Activated naive CD4-positive, alpha-beta T cell treated with anti-CD3 and anti-CD28 coated beads, Interleukin-2, amount 50 U/mL, for 72 hours (primary cell): Measurements from ENCODE around the gene XIRP2. TPM values are rescaled to one million over a fixed set of nuclear protein-coding genes. Genes with fewer than 3 reads are reported as not detected.

Experiments
- ATAC-seq, 2 donors: fragments of 150-1000 bp; cut with Tn5 transposase; 2 replicates each; pipeline ENCODE4 v1.10.0; 2021; ENCODE audit warnings: mild to moderate bottlenecking in 2 of 2, moderate library complexity in 2 of 2
- DNase-seq, 2 donors: peaks; one replicate each; pipeline ENCODE4 v3.0.0; 2021 to 2022; ENCODE audit warnings: low spot score in 2 of 2
- H3K27ac Mint-ChIP-seq, 2 donors: one replicate each; pipeline ENCODE4 v1.8.0; 2022; ENCODE audit warnings: mild to moderate bottlenecking in 2 of 2, mixed read lengths in 2 of 2
- H3K36me3 Mint-ChIP-seq, 2 donors: one replicate each; pipeline ENCODE4 v1.8.0; 2022; ENCODE audit warnings: mixed read lengths in 2 of 2
- H3K9me3 Mint-ChIP-seq, 2 donors: one replicate each; pipeline ENCODE4 v1.8.0; 2022; ENCODE audit warnings: mixed read lengths in 2 of 2
- total RNA-seq, 2 donors: library from RNA; stranded (reverse); gene quantifications; one replicate each; pipeline ENCODE4 v1.2.3, GENCODE V29; 2022

Gene XIRP2
- total RNA-seq, 2 donors from 2014 or later = not detected

- ATAC-seq = no peak
- H3K9me3 Mint-ChIP-seq = no peaks in the 10 kb centered on the region
Measured at GRCh38 chr2:167187978-167188967, 300.0 kb downstream of the XIRP2 start.

GRCh38 chr2:167190053-167190452 is 301.8 kb downstream of the XIRP2 start:
- Mint-ChIP-seq H3K36me3 (no peaks in the 10 kb centered on the region), H3K27ac (no peak overlapping the region), H3K9me3 (no peaks in the 10 kb centered on the region)
- ATAC-seq (no peak), DNase-seq (no peak)

More at GRCh38 chr2:167187978-167188967, 300.0 kb downstream of the XIRP2 start:
- no peak for DNase-seq
- Mint-ChIP-seq H3K27ac (no peak overlapping the region), H3K36me3 (no peaks in the 10 kb centered on the region)

DNA sequence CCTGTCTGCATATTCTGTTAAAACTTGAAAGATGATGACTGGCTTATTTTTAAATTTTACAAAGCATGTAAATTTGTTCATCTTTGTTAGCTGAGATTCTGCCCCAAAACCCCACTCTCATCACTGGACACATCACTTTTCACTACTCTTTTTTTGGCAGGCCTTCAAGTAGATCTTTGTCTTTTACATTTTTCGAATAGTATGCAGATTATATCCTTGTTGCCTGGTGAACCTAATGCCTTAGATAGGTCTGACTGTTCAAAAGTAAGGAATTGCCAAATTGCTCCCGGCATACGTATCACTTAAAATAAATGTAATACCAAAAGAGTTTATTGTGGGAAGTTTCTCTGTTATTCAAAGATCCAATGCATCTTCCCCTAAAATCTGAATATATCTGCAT is 303.3 kb downstream of the XIRP2 start:
- no peak for DNase-seq

DNA sequence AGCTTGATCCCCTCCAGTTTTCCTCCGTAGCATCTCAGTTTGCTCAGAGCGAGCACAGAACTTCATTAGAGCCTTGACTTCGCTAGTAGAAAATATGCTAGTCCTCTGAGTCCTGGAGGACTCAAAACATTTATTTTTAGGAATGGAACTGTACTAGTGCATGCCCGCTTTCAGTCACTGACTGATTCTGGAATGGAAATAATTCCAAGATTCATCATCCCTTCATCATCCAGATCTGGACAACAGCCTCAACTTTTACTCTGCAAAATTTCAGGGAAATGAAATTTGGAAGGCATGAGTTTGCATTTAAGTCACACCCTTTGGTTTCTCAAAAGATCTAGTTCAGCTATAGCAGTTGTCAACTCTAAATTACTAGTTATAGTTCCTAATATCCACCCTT is 304.6 kb downstream of the XIRP2 start:
- ATAC-seq (no peak), DNase-seq (no peak)
- Mint-ChIP-seq H3K9me3 (no peaks in the 10 kb centered on the region), H3K36me3 (no peaks in the 10 kb centered on the region), H3K27ac (no peak overlapping the region)

More for the DNA sequence above, 303.3 kb downstream of the XIRP2 start:
- ATAC-seq = no peak
- no peaks in the 10 kb centered on the region for H3K36me3 Mint-ChIP-seq
- H3K27ac Mint-ChIP-seq = no peak overlapping the region
- no peaks in the 10 kb centered on the region for H3K9me3 Mint-ChIP-seq

GRCh38 chr2:167196461-167197252 is 308.4 kb downstream of the XIRP2 start:
- no peak overlapping the region for H3K27ac Mint-ChIP-seq
- H3K9me3 Mint-ChIP-seq = no peaks in the 10 kb centered on the region
- ATAC-seq (no peak), DNase-seq (no peak)
- H3K36me3 Mint-ChIP-seq = no peaks in the 10 kb centered on the region

DNA sequence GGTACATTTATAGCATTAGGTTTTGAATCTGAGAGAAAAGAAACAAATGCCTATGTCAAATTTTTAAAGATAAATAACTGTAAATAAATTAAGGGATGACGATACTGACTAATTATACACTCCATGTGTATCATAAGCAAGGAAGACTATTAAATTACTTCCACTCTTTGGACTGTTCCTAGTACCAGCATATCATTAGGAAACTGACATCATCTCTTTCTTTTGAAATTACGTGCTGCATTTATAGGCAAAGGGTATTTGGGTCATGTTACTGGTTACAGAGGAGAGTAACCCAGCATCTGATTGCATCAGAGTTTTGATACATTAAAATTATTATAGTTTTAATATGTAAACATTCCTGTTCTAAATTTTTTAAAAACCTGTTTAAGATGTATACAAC is 309.7 kb downstream of the XIRP2 start:
- ATAC-seq (no peak), DNase-seq (no peak)
- no peaks in the 10 kb centered on the region for H3K36me3 Mint-ChIP-seq
- no peak overlapping the region for H3K27ac Mint-ChIP-seq
- no peaks in the 10 kb centered on the region for H3K9me3 Mint-ChIP-seq

DNA sequence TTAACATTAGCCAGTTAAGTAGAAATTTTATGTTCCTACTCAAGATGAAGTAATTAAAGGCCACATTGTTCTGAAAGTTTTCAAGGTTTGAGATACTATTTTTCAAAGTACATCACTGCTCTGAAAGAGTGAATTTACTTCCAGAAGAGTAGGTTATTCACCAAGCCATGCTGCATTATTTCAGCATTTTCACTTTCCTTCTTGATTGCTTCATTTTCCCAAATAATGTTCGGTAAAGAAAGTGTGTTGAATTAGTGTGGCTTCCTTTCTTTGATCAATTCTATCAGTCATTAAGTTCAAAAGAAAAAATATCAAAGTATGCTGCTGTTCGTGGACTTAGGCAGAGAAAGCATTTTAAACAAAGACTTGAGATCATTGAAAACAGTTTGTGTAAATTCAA is 310.3 kb downstream of the XIRP2 start:
- Mint-ChIP-seq H3K27ac (no peak overlapping the region), H3K9me3 (no peaks in the 10 kb centered on the region), H3K36me3 (no peaks in the 10 kb centered on the region)
- DNase-seq (no peak), ATAC-seq (no peak)

DNA sequence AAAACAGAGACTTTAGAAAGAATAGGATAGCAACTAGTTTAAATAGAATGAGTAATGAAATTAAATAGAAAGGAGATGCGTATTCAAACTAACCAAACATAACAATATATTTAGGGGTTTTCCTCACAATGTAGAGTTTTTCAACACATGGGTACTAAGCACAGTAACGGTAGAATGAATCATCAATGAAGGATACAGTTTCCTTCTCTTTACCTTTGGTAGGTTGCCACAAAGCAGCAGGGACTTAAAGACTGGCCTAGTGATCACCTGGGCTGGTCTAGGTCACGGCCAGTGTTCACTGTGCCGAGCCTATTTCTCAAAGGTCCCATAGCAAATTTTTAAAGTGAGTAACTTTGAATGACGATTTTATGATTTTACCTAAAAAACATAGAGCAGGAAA is 311.7 kb downstream of the XIRP2 start:
- DNase-seq (no peak), ATAC-seq (no peak)
- H3K27ac Mint-ChIP-seq = no peak overlapping the region
- H3K36me3 Mint-ChIP-seq = no peaks in the 10 kb centered on the region
- H3K9me3 Mint-ChIP-seq = no peaks in the 10 kb centered on the region

DNA sequence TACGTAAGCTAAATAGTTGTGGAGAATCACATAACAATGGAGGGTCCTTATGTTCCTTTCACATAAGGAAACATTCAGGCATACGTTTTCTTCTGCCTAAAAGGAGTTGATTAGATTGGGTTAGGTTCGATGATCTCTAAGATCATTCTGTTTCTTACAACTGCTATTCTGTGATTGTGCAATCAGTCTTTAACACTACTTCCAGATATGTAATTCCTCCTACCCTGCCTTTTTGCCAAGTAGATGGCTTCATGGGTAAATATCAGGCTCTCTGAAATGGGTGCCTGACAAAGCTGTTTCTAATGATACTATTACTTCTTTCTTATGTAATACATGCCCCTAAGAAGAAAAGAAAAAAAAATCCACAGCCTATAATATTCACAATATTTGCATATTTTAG is 321.5 kb downstream of the XIRP2 start:
- Mint-ChIP-seq H3K9me3 (no peaks in the 10 kb centered on the region), H3K27ac (no peak overlapping the region), H3K36me3 (no peaks in the 10 kb centered on the region)
- DNase-seq = no peak
- ATAC-seq = no peak

GRCh38 chr2:167212014-167212648 is 323.9 kb downstream of the XIRP2 start:
- no peak overlapping the region for H3K27ac Mint-ChIP-seq
- H3K9me3 Mint-ChIP-seq = no peaks in the 10 kb centered on the region
- DNase-seq (peak in 1 of 2 donors; percentile 53), ATAC-seq (peak in 1 of 2 donors; percentile 56)
- H3K36me3 Mint-ChIP-seq = no peaks in the 10 kb centered on the region

GRCh38 chr2:167215595-167215994 is 327.3 kb downstream of the XIRP2 start:
- ATAC-seq (no peak), DNase-seq (no peak)
- Mint-ChIP-seq H3K9me3 (no peaks in the 10 kb centered on the region), H3K36me3 (no peaks in the 10 kb centered on the region), H3K27ac (no peak overlapping the region)

- no peaks in the 10 kb centered on the region for H3K9me3 Mint-ChIP-seq
- ATAC-seq (no peak), DNase-seq (no peak)
- H3K36me3 Mint-ChIP-seq = no peaks in the 10 kb centered on the region
- H3K27ac Mint-ChIP-seq = no peak overlapping the region
Measured at GRCh38 chr2:167237478-167237877, 349.2 kb downstream of the XIRP2 start.

DNA sequence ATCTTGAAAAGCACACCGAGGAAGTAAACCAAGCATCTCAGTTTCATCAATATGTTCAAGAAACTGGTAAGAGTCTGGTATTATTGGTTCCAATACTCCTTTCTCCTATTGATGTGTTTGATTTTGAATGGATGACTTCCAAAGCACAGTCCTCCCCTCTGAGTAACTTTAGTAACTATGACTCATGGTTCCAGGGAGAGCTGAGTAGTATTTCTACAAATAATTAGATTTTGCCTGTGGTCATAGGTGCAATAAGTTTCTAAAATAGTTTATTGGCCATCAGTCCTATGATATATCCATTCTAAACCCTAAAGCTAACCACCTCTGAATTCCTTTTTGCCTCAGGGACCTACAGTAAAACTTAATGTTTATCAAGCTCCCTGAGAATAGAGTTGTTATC is 352.4 kb downstream of the XIRP2 start:
- Mint-ChIP-seq H3K9me3 (no peaks in the 10 kb centered on the region), H3K36me3 (no peaks in the 10 kb centered on the region), H3K27ac (no peak overlapping the region)
- ATAC-seq (no peak), DNase-seq (no peak)

GRCh38 chr2:167249197-167249596 is 360.9 kb downstream of the XIRP2 start:
- Mint-ChIP-seq H3K36me3 (no peaks in the 10 kb centered on the region), H3K27ac (no peak overlapping the region), H3K9me3 (peaks cover 9 to 11% of the 10 kb centered on the region in 2 donors)
- ATAC-seq (no peak), DNase-seq (no peak)

DNA sequence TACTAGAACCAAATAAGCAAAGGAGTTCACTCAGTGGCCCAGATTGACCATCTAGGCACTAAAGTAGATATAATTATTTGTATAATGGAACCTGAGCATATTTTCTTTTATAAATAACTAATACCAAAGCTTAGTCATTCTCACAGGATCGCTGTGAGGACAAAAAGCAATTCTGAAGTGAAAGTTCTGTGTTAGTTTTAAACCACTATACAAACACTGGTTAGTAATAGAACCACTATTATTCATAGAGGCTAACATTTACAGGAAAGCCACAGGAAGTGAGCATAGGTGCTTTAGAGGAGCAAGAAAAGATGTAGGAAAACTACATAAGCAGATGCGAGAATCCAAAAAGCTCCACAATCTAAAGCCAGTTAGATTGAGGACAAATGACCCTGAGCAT is 364.7 kb downstream of the XIRP2 start:
- H3K36me3 Mint-ChIP-seq = no peaks in the 10 kb centered on the region
- DNase-seq = no peak
- ATAC-seq = no peak
- H3K9me3 Mint-ChIP-seq = peaks cover 4 to 11% of the 10 kb centered on the region in 2 donors
- H3K27ac Mint-ChIP-seq = no peak overlapping the region

GRCh38 chr2:167254721-167255120 is 366.4 kb downstream of the XIRP2 start:
- no peak for DNase-seq
- Mint-ChIP-seq H3K27ac (no peak overlapping the region), H3K9me3 (peaks cover 0 to under 1% of the 10 kb centered on the region in 2 donors), H3K36me3 (no peaks in the 10 kb centered on the region)
- no peak for ATAC-seq

DNA sequence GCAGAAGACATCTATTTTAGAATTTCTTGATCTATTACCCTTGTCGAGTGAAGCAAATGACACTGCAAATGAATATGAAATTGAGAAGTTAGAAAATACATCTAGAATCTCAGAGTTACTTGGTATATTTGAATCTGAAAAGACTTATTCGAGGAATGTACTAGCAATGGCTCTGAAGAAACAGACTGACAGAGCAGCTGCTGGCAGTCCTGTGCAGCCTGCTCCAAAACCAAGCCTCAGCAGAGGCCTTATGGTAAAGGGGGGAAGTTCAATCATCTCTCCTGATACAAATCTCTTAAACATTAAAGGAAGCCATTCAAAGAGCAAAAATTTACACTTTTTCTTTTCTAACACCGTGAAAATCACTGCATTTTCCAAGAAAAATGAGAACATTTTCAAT is 370.4 kb downstream of the XIRP2 start:
- no peak for DNase-seq
- Mint-ChIP-seq H3K36me3 (no peaks in the 10 kb centered on the region), H3K9me3 (peaks cover 0 to 3% of the 10 kb centered on the region in 2 donors), H3K27ac (no peak overlapping the region)
- no peak for ATAC-seq
